Forelimb muscle (tissue), 1 donor: ENCODE measurements around the gene ABL1. TPM values are rescaled to one million over a fixed set of nuclear protein-coding genes. Genes with fewer than 3 reads are reported as not detected.

Experiments used
- DNase-seq: peaks from one replicate; pipeline ENCODE4 v3.0.0-alpha.2; 2013; ENCODE audit warnings: low read depth
- polyA plus RNA-seq: library from polyadenylated mRNA; unstranded; fragments of 120-200 nt; gene quantifications from one replicate; pipeline ENCODE4 v1.2.1, GENCODE V29; 2013; ENCODE audit not compliant: insufficient read length

ABL1 gene
- polyA plus RNA-seq, 1 donor: 52.6 TPM

DNA sequence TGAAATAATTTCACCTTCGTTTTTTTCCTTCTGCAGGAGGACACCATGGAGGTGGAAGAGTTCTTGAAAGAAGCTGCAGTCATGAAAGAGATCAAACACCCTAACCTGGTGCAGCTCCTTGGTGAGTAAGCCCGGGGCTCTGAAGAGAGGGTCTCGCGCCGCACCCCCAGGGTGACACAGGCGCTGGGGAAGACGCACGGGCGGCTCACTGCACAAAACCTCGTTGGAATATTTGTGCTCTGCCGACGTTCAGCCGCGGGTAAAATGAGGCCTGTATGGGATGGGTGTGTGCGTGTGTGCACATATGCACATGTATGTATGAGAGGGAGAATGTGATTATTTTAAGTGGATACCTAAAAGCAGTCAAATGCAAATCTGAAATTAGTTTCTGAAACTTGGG, 37.0 kb downstream of the ABL1 start:
- DNase-seq: no peak

DNA sequence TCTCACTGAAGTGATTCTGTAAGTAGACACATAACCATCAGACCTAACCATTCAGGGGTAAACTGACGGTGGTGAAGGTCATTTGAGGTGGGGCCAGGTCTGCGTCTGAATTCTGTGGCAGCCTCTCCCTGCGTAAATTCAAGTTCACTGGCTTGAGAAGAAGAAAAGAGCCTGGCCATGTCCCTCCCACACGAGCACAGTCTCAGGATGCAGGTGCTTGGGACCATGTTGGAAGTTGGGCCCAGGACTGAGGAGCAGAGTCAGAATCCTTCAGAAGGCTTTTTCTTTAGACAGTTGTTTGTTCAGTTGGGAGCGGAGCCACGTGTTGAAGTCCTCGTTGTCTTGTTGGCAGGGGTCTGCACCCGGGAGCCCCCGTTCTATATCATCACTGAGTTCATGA, 37.5 kb downstream of the ABL1 start:
- no peak for DNase-seq

DNA sequence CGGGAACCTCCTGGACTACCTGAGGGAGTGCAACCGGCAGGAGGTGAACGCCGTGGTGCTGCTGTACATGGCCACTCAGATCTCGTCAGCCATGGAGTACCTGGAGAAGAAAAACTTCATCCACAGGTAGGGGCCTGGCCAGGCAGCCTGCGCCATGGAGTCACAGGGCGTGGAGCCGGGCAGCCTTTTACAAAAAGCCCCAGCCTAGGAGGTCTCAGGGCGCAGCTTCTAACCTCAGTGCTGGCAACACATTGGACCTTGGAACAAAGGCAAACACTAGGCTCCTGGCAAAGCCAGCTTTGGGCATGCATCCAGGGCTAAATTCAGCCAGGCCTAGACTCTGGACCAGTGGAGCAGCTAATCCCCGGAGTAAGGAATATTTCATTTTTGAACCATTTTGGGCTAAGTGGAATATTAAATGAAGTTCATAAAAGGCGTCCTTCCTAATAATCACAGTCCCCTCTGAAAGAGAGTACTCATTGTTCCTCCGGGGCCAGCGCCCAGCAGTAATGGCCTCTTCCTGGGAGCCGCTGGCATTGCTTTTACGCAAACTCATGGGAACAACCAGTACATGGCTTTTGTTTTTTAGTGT, 38.0 kb downstream of the ABL1 start:
- no peak for DNase-seq

DNA sequence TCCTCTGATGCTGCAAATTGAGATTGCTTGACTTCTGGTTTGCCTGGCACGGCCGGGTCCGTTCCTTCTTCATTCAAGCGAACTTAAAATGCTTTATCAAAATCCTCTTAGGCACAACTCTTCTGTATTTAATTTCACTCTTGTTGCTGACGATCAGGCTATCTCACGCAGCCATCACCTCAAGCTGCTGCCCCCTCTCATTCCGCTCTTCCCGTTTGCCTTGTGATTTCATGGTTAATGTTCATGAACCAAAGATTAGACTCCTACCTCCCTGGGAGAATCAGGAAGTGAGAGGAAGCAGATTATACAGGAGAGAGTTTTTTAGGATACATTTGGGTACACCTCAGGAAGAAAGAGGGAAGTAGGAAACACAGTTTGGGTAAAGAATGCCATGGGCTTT, 38.9 kb downstream of the ABL1 start:
- DNase-seq: no peak

DNA sequence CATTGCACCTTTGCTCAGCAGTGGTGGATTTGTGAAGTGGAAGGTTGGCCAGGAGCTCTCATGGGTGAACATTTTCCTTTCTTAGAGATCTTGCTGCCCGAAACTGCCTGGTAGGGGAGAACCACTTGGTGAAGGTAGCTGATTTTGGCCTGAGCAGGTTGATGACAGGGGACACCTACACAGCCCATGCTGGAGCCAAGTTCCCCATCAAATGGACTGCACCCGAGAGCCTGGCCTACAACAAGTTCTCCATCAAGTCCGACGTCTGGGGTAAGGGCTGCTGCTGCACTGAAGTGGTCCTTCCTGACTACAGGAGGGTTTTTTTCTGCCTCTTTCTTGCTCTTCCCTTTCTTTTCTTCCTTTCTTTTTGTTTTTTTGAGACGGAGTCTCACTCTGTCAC, 39.7 kb downstream of the ABL1 start:
- no peak for DNase-seq

DNA sequence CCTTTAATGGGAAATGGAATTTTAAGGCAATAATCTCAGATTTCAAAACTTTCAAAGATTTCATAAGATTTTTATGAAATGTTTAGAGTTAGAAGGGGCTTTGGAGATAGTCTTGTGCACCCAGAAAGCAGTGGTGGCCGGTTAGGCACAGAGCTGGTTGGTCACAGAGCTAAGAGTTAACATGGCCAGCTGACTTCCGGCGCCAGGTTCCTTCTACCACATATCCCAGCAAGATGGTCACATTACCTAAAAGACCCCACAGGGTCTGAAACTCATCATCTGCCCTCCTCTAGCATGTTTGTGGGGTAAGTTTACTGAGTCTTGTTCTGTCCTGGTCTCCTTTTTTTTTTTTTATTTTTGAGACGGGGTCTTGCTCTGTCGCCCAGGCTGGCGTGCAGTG, 42.2 kb downstream of the ABL1 start:
- no peak for DNase-seq

DNA sequence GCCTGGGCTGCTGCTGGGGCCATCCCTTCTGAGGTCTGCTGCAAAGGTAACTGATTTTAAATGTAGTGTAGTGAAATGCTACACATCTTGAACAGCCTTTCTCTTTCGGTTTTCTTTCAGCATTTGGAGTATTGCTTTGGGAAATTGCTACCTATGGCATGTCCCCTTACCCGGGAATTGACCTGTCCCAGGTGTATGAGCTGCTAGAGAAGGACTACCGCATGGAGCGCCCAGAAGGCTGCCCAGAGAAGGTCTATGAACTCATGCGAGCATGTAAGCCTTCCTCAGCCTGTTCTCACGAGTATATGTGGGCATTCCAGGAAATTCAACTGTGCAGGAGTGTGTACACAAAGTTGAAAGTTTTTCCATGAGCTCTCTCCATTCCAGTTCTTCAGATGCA, 43.2 kb downstream of the ABL1 start:
- DNase-seq: no peak

DNA sequence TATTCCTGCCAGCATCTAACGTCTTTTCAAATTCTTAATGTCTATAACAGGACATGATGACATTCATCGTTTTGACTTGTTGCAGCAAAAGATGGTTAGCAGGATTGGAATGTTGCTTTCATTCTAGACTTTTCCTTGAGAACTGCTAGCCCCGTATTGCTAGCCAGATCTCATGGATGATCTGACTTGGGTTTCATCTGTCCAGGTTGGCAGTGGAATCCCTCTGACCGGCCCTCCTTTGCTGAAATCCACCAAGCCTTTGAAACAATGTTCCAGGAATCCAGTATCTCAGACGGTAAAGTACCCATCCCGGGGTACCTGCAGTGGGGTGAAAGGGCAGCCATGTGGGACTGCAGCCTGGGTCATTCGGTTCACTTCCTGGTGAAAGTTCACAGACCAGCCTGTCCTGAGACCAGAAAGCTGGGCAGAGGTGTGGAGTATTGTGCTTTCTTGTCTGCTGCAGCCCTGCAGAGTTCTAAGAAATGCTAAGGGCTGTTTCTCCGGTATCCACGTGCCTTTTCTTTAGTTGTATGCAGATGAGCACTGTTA, 44.9 kb downstream of the ABL1 start:
- DNase-seq: no peak

DNA sequence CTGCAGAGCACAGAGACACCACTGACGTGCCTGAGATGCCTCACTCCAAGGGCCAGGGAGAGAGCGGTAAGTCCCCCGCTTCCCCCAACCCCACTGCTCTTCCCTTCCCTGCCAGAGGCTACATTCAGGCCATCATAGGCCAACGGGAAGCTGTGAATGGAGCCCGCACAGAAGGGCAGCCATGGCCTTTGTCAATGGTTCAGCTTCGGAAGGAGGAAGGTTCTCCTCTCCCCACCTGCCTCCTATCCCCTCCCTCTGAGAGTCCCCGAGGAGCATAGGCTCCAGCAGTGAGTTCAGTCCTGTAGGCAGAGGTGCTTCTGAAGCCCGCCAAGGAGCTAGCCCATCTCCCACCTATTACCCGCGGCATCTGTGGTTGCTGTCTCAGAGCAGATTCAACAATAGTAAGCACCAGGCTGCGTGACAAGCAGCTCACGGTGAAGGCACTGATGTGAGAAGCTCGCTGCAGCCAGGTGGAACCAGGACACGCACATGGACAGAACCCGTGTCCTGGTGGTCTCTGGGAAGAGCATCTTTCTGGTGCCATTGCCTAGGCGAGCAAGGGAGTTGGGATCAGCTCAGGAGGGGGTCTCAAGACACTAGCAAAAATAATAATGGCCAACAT, 45.7 kb downstream of the ABL1 start:
- no peak for DNase-seq

DNA sequence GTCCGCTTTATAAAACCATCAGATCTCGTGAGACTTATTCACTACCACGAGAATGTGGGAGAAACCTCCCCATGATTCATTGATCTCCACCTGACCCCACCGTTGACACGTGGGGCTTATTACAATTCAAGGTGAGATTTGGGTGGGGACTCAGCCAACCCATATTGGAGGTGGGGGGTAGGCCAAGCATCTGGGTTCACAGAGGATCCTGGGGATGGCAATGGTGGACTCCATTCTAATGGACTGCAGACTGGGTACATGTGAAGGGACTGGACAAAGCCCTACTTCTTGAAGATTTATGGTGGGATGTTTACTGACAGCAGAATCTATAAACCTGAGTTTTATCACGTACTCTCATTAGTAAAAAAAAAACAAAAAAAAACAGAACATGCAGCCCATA, 46.5 kb downstream of the ABL1 start:
- no peak for DNase-seq

DNA sequence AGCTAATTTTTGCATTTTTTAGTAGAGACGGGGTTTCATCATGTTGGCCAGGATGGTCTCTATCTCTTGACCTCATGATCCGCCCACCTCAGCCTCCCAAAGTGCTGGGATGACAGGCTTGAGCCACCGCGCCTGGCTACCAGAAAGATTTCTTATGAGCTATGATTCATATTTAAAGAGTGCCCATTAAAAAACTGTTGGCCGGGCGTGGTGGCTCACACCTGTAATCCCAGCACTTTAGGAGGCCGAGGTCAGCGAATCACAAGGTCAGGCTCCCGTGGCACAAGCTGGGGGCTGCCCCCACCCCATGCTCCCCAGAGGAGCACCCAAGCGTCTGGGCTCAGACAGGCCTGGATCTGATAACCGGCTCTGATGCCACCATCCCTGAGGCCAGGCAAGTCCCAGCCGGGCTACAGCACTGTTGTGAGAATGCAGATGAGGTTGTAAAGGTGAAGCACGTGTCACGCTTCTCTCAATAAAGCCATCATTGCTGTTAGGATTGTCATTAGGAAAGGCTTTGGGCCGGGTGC, 47.7 kb downstream of the ABL1 start:
- DNase-seq: no peak

DNA sequence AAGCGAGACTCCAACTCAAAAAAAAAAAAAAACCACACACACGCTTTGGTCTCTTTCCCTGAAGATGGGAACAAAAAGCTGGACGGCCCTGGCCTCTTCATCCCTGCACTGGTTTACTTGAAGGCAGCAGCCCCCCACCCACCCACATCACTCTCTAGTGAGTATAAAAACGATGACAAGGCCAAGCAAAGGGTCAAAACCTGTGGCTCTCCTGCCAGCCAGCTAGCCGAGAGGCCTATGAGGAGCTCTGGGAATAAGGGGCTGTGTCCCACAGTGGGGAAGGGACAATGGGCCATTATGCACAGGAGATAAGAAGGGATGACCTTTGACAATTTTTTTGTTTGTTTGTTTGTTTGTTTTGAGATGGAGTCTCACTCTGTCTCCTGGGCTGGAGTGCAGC, 48.4 kb downstream of the ABL1 start:
- no peak for DNase-seq

DNA sequence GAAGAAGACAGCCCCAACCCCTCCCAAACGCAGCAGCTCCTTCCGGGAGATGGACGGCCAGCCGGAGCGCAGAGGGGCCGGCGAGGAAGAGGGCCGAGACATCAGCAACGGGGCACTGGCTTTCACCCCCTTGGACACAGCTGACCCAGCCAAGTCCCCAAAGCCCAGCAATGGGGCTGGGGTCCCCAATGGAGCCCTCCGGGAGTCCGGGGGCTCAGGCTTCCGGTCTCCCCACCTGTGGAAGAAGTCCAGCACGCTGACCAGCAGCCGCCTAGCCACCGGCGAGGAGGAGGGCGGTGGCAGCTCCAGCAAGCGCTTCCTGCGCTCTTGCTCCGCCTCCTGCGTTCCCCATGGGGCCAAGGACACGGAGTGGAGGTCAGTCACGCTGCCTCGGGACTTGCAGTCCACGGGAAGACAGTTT, 49.1 kb downstream of the ABL1 start:
- DNase-seq: no peak

DNA sequence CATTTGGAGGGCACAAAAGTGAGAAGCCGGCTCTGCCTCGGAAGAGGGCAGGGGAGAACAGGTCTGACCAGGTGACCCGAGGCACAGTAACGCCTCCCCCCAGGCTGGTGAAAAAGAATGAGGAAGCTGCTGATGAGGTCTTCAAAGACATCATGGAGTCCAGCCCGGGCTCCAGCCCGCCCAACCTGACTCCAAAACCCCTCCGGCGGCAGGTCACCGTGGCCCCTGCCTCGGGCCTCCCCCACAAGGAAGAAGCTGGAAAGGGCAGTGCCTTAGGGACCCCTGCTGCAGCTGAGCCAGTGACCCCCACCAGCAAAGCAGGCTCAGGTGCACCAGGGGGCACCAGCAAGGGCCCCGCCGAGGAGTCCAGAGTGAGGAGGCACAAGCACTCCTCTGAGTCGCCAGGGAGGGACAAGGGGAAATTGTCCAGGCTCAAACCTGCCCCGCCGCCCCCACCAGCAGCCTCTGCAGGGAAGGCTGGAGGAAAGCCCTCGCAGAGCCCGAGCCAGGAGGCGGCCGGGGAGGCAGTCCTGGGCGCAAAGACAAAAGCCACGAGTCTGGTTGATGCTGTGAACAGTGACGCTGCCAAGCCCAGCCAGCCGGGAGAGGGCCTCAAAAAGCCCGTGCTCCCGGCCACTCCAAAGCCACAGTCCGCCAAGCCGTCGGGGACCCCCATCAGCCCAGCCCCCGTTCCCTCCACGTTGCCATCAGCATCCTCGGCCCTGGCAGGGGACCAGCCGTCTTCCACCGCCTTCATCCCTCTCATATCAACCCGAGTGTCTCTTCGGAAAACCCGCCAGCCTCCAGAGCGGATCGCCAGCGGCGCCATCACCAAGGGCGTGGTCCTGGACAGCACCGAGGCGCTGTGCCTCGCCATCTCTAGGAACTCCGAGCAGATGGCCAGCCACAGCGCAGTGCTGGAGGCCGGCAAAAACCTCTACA, 49.8 kb downstream of the ABL1 start:
- no peak for DNase-seq

DNA sequence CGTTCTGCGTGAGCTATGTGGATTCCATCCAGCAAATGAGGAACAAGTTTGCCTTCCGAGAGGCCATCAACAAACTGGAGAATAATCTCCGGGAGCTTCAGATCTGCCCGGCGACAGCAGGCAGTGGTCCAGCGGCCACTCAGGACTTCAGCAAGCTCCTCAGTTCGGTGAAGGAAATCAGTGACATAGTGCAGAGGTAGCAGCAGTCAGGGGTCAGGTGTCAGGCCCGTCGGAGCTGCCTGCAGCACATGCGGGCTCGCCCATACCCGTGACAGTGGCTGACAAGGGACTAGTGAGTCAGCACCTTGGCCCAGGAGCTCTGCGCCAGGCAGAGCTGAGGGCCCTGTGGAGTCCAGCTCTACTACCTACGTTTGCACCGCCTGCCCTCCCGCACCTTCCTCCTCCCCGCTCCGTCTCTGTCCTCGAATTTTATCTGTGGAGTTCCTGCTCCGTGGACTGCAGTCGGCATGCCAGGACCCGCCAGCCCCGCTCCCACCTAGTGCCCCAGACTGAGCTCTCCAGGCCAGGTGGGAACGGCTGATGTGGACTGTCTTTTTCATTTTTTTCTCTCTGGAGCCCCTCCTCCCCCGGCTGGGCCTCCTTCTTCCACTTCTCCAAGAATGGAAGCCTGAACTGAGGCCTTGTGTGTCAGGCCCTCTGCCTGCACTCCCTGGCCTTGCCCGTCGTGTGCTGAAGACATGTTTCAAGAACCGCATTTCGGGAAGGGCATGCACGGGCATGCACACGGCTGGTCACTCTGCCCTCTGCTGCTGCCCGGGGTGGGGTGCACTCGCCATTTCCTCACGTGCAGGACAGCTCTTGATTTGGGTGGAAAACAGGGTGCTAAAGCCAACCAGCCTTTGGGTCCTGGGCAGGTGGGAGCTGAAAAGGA, 50.7 kb downstream of the ABL1 start:
- DNase-seq: no peak

DNA sequence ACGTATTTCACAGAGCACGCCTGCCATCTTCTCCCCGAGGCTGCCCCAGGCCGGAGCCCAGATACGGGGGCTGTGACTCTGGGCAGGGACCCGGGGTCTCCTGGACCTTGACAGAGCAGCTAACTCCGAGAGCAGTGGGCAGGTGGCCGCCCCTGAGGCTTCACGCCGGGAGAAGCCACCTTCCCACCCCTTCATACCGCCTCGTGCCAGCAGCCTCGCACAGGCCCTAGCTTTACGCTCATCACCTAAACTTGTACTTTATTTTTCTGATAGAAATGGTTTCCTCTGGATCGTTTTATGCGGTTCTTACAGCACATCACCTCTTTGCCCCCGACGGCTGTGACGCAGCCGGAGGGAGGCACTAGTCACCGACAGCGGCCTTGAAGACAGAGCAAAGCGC, 51.9 kb downstream of the ABL1 start:
- DNase-seq: no peak

DNA sequence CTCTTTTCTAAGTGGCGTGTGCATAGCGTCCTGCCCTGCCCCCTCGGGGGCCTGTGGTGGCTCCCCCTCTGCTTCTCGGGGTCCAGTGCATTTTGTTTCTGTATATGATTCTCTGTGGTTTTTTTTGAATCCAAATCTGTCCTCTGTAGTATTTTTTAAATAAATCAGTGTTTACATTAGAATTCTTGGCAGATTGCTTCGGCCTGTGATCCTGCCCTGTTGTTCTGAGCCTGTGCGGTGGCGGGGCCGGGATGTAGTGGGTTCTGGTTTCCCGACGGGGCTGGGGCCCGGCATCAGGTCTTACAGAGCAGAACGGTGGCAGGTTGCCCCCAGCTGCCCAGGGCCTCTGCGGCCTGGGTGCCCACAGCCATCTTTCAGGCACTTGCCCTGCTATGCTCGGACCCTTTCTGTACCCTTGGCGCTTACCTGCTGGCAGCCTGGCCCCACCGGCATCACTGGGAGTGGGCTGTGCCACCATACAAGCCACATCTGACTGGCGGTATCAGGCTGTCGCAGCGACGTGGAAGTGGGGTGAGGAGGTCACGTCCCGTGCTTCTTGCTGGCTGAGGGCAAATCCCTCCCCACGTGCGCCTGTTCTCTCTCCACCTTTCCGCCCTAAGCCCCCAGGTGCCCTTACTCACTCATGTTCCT, 52.6 kb downstream of the ABL1 start:
- DNase-seq: no peak

DNA sequence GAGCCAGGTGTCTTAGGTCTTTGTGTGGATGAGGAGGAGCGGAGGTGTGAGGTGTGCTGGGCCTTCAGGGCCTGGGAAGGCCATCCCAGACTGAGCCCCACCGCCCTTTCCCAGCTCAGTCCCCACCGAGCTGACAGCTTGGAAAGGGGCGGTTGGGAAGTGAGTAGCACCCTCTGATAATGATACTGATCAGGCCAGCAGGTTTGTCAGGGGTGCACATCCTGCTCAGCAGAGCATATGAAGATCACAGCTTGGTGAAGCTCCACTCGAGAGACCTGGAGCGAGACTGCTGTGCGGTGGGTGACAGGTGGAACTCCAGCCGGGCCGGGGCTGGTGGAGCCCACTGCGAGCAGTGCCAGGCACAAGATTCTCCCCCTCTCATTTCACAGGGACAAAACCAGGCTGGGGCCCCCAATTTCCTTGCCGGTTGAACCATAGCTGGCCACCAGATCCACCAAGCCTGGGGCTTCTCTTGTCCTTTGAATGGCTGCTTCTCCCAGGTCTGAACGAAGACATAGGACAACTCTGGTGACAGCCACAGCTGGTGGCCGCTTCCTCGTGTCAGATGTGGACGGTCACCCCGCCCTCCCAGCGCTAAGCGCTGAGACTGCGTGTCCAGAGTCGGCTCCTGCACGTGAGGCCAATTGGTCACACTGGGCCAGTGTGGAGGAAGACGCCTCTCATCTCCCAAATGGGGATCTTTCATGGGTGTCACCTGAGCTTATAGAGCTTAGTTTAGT, 53.3 kb downstream of the ABL1 start:
- no peak for DNase-seq

DNA sequence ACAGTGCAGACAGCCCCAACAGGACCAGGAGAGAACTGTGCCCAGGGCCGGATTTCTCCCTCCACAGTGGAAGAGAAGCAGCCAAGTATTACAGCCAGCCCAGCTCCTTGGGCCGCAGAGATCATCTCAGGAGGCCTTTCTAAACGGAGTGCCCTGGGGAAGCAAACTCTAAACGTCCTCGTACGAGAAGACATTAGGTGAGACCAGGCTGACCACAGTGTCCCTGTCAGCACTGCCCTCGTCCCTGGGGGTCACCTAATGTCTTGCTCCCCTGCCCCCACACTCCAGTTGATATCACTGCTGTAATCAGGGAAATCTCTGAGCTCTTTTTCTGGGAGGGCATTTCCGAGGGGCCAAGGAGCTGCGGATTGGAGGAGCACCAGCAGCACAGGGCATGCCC, 55.1 kb downstream of the ABL1 start:
- DNase-seq: no peak
